DOHH2 (cell line): ENCODE results near the gene MEF2A.

Experiments
- H3F3A ChIP-seq: fragments of 200-600 bp; sonication (generic), shearing (Covaris generic); 2 replicates; pipeline ENCODE4 v1.6.0; 2016; ENCODE audit warnings: antibody characterized with exemption, mild to moderate bottlenecking; ENCODE audit not compliant: control insufficient read depth, insufficient read depth
- H3K27ac ChIP-seq: fragments of 200-600 bp; sonication (generic); 2 replicates; pipeline ENCODE4 v1.5.1; 2014; ENCODE audit warnings: low read depth, mild to moderate bottlenecking, low read length, moderate library complexity
- H3K27me3 ChIP-seq: fragments of 200-600 bp; sonication (generic); 2 replicates; pipeline ENCODE4 v1.6.1; 2014; ENCODE audit warnings: mild to moderate bottlenecking, low read length, mixed read lengths; ENCODE audit not compliant: control insufficient read depth
- H3K36me3 ChIP-seq: fragments of 200-600 bp; sonication (generic); 2 replicates; pipeline ENCODE4 v1.6.1; 2014; ENCODE audit warnings: mild to moderate bottlenecking, low read length, moderate library complexity, mixed read lengths; ENCODE audit not compliant: control insufficient read depth
- H3K4me1 ChIP-seq: fragments of 200-600 bp; sonication (generic); 2 replicates; pipeline ENCODE4 v1.6.1; 2014; ENCODE audit warnings: mild to moderate bottlenecking, low read length, mixed read lengths; ENCODE audit not compliant: control insufficient read depth
- H3K4me2 ChIP-seq: fragments of 200-600 bp; sonication (generic); 2 replicates; pipeline ENCODE4 v1.6.0; 2014; ENCODE audit warnings: mild to moderate bottlenecking, low read length, moderate library complexity
- H3K4me3 ChIP-seq: fragments of 200-600 bp; sonication (generic); 2 replicates; pipeline ENCODE4 v1.5.1; 2014; ENCODE audit warnings: mild to moderate bottlenecking, low read length, mixed read lengths
- H3K79me2 ChIP-seq: fragments of 200-600 bp; sonication (generic); 2 replicates; pipeline ENCODE4 v1.6.1; 2014; ENCODE audit warnings: mild to moderate bottlenecking, low read length, mixed read lengths; ENCODE audit not compliant: control insufficient read depth
- H3K9me2 ChIP-seq: fragments of 200-600 bp; sonication (generic); replicated peaks from 2 replicates; pipeline ENCODE4 v1.6.1; 2014; ENCODE audit warnings: mild to moderate bottlenecking, low read length, mixed read lengths; ENCODE audit not compliant: control insufficient read depth
- H3K9me3 ChIP-seq: fragments of 200-600 bp; sonication (generic); 2 replicates; pipeline ENCODE4 v1.6.1; 2014; ENCODE audit warnings: antibody characterized with exemption, low read length, mixed read lengths; ENCODE audit not compliant: control insufficient read depth, insufficient read depth
- H4K20me1 ChIP-seq: fragments of 200-600 bp; sonication (generic); 2 replicates; pipeline ENCODE4 v1.6.0; 2014; ENCODE audit warnings: low read depth, mild to moderate bottlenecking, antibody characterized with exemption, low read length, moderate library complexity; ENCODE audit not compliant: control insufficient read depth, insufficient read depth
- EZH2phosphoT487 ChIP-seq: fragments of 200-600 bp; sonication (generic); IDR thresholded peaks from 2 replicates; pipeline ENCODE4 v1.6.1; 2017; ENCODE audit warnings: borderline replicate concordance, mild to moderate bottlenecking, antibody characterized with exemption, low read length, moderate library complexity, mixed read lengths
- TF ChIP-seq, protein P1 (sequence below): fragments of 200-600 bp; sonication (generic); IDR thresholded peaks from one replicate; pipeline ENCODE4 v1.5.1; 2014; ENCODE audit warnings: antibody characterized with exemption, mild to moderate bottlenecking, low read depth, low read length; ENCODE audit not compliant: poor library complexity, severe bottlenecking

The MEF2A gene

DNA sequence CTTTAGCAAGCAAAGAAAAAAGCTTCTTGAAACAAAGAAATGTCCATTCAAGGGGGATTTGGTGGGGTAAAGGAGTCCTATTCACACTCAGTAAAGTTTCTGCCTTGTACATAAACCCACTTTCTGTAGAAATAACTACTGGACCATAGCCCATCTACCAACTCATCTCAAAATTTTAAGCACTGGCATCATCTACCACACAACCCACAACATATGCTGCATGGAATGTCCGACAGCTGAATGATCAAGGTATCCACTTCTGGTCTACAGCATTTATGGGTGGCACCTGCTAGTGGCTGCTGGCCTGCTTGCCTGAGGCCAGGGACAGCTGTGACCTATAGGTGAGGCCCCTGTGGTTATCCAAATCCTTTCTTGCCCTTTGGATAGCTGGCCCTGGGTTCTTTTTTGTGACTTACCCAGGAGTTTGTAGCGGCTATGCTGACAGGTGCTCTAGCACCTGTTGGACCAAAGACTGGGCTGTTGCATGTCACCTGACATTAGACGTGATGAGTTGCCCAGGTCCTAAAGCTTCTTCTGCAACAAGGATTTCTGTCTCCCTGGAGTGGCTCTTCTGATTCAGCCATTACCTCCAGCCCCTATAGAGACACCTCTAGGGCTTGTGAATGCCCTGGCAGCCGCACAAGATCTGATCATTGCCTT, 19.2 kb upstream of the MEF2A start:
- Histone ChIP-seq H3K79me2 (no peaks in the 10 kb centered on the region), H3K9me3 (no peaks in the 10 kb centered on the region), H3K4me2 (no peak overlapping the region), H3K27me3 (no peaks in the 10 kb centered on the region), H3F3A (no peaks in the 10 kb centered on the region), H3K9me2 (no peaks in the 10 kb centered on the region), H4K20me1 (no peaks in the 10 kb centered on the region), H3K27ac (no peak overlapping the region), H3K4me1 (peaks cover 9% of the 10 kb centered on the region), H3K4me3 (no peak overlapping the region), H3K36me3 (no peaks in the 10 kb centered on the region)
- no peak for TF ChIP-seq EZH2phosphoT487
- TF ChIP-seq, protein P1, sequence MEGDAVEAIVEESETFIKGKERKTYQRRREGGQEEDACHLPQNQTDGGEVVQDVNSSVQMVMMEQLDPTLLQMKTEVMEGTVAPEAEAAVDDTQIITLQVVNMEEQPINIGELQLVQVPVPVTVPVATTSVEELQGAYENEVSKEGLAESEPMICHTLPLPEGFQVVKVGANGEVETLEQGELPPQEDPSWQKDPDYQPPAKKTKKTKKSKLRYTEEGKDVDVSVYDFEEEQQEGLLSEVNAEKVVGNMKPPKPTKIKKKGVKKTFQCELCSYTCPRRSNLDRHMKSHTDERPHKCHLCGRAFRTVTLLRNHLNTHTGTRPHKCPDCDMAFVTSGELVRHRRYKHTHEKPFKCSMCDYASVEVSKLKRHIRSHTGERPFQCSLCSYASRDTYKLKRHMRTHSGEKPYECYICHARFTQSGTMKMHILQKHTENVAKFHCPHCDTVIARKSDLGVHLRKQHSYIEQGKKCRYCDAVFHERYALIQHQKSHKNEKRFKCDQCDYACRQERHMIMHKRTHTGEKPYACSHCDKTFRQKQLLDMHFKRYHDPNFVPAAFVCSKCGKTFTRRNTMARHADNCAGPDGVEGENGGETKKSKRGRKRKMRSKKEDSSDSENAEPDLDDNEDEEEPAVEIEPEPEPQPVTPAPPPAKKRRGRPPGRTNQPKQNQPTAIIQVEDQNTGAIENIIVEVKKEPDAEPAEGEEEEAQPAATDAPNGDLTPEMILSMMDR = no peak

DNA sequence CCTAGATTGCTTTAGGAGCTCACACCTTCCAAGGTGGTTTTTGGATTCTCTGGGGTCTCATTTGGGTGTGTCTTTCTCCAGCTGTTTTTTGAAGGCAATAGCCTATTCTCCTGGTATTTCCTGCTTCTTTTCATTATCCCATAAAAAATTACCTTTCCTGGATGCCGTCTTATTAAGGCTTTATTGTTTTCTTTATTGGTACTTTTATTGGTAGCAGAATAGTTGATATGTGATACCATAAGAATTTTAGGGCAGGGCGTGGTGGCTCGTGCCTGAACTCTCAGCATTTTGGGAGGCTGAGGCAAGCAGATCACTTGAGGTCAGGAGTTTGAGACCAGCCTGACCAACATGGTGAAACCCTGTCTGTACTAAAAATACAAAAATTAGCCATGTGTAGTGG, 18.3 kb upstream of the MEF2A start:
- Histone ChIP-seq H3K9me2 (no peaks in the 10 kb centered on the region), H3K27me3 (no peaks in the 10 kb centered on the region), H3K4me3 (no peak overlapping the region), H3K9me3 (no peaks in the 10 kb centered on the region), H3K36me3 (no peaks in the 10 kb centered on the region), H3K27ac (no peak overlapping the region), H3K79me2 (no peaks in the 10 kb centered on the region), H3F3A (no peaks in the 10 kb centered on the region), H3K4me1 (peaks cover 16% of the 10 kb centered on the region), H3K4me2 (no peak overlapping the region), H4K20me1 (no peaks in the 10 kb centered on the region)
- TF ChIP-seq, protein P1 = no peak
- no peak for TF ChIP-seq EZH2phosphoT487

DNA sequence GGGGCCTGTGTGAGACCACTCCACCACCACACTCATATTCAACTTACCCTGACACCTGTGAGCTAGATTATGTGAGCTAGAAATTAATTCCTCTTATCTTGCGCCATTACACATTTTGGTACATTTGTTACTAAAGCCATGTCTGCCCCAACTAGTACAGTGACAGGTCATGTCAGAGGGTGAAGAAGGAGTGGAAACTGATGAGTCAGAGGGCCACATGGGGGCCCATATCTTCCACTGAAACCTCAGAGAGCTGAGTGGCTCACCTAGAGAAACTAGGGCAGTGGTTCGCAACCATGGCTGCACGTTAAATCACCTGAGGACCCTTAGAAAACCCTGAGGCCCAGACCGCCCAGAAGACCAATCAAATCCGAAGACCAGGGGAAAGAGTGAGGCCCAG, 15.7 kb upstream of the MEF2A start:
- H3K79me2 ChIP-seq = no peaks in the 10 kb centered on the region
- H3K27ac ChIP-seq = no peak overlapping the region
- H3F3A ChIP-seq = no peaks in the 10 kb centered on the region
- H3K9me2 ChIP-seq = no peaks in the 10 kb centered on the region
- H3K27me3 ChIP-seq = no peaks in the 10 kb centered on the region
- peaks cover 13% of the 10 kb centered on the region for H3K4me1 ChIP-seq
- no peak overlapping the region for H3K4me3 ChIP-seq
- H3K9me3 ChIP-seq = no peaks in the 10 kb centered on the region
- no peaks in the 10 kb centered on the region for H4K20me1 ChIP-seq
- no peak for TF ChIP-seq EZH2phosphoT487
- TF ChIP-seq, protein P1 = no peak
- no peaks in the 10 kb centered on the region for H3K36me3 ChIP-seq
- no peak overlapping the region for H3K4me2 ChIP-seq

DNA sequence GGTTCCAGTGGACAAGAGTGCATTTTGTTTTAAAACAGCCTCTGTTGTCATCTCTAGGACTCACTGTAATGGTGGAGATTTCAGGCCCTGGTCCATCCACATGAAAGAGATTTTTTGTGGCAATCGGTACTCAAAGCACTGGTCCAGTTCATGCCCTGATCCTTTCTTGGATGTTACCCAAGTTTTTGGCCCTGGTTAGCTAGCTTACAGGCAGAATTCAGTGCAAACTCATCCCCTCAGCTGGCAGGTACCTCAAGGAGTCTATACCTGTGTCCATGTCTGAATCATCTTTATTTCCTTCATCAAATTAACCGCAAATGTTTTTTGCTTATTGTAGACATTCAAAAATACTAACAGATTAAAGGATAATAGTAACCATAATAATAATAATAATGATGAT, 13.7 kb upstream of the MEF2A start:
- Histone ChIP-seq H3K9me3 (no peaks in the 10 kb centered on the region), H3F3A (no peaks in the 10 kb centered on the region), H3K27me3 (no peaks in the 10 kb centered on the region), H3K4me2 (no peak overlapping the region), H3K27ac (no peak overlapping the region), H3K4me3 (no peak overlapping the region), H3K9me2 (no peaks in the 10 kb centered on the region), H3K4me1 (peaks cover 11% of the 10 kb centered on the region), H4K20me1 (no peaks in the 10 kb centered on the region), H3K79me2 (no peaks in the 10 kb centered on the region), H3K36me3 (no peaks in the 10 kb centered on the region)
- TF ChIP-seq EZH2phosphoT487 = no peak
- TF ChIP-seq, protein P1 = no peak
